ENCODE results near the gene GRAMD2A.

GRCh38 chr15:72172796-72173195 lies 24.8 kb downstream of the GRAMD2A start:
- TF ChIP-seq CTCF (IDR thresholded peaks at IDR 0.05; ENCODE audit: low read length), result no peak
- TF ChIP-seq EZH2 (IDR thresholded peaks at IDR 0.05; ENCODE audit: borderline replicate concordance, low read length), result no peak
